CD4-positive, alpha-beta T cell (primary cell): ENCODE data around the gene ADGRG1. TPM values are rescaled to one million over a fixed set of nuclear protein-coding genes. Genes with fewer than 3 reads are reported as not detected.

Source experiments
- ATAC-seq: fragments of 200-7000 bp; cut with Tn5 transposase; one replicate; pipeline ENCODE4 v1.10.0; 2022; ENCODE audit warnings: mild to moderate bottlenecking; ENCODE audit not compliant: poor library complexity
- CTCF ChIA-PET: fragments of 350-600 bp; sonication (Branson Sonifier 250); formaldehyde crosslinking; loops from one replicate; lab custom pipeline; 2021; ENCODE audit warnings: antibody characterized with exemption, inconsistent platforms; lab: Charles Lee
- POLR2A ChIA-PET: fragments of 350-600 bp; sonication (Branson Sonifier 250); formaldehyde crosslinking; loops from one replicate; lab custom pipeline; 2021; ENCODE audit warnings: antibody characterized with exemption, inconsistent platforms; lab: Charles Lee
- DNase-seq, 14 experiments: peaks; one replicate each; pipeline ENCODE4 v3.0.0-alpha.2; 2013 to 2020; ENCODE audit warnings: mixed read lengths in 2 of 14
- H3K27ac ChIP-seq, 2 donors: one replicate each; pipeline versions ENCODE4 v1.5.1 to v1.7.0; 2013; ENCODE audit warnings: low read length in 2 of 2, low read depth in 1 of 2, mild to moderate bottlenecking in 1 of 2
- H3K27me3 ChIP-seq, 2 experiments: 1 replicate in 1 of 2; 2 replicates in 1 of 2; pipeline versions ENCODE4 v1.6.1 to v1.7.0; 2013; ENCODE audit warnings: low read length in 2 of 2, control low read depth in 1 of 2, mild to moderate bottlenecking in 1 of 2, moderate library complexity in 1 of 2; ENCODE audit not compliant: insufficient read depth in 2 of 2, control insufficient read depth in 1 of 2
- H3K36me3 ChIP-seq: one replicate; pipeline ENCODE4 v1.6.1; 2013; ENCODE audit warnings: low read length, control low read depth; ENCODE audit not compliant: insufficient read depth
- H3K4me1 ChIP-seq: one replicate; pipeline ENCODE4 v1.6.1; 2013; ENCODE audit warnings: low read length, control low read depth; ENCODE audit not compliant: insufficient read depth
- H3K4me3 ChIP-seq: one replicate; pipeline ENCODE4 v1.5.1; 2013; ENCODE audit warnings: mild to moderate bottlenecking, low read length, moderate library complexity
- H3K9me3 ChIP-seq, 2 experiments: 1 replicate in 1 of 2; 2 replicates in 1 of 2; pipeline versions ENCODE4 v1.6.1 to v1.7.0; 2013; ENCODE audit warnings: low read length in 2 of 2, mild to moderate bottlenecking in 2 of 2, control low read depth in 1 of 2, moderate library complexity in 1 of 2; ENCODE audit not compliant: control insufficient read depth in 1 of 2, insufficient read depth in 1 of 2
- H3K27ac Mint-ChIP-seq: one replicate; pipeline ENCODE4 v1.8.0; 2020; ENCODE audit warnings: mixed read lengths
- H3K27me3 Mint-ChIP-seq: one replicate; pipeline ENCODE4 v1.8.0; 2021; ENCODE audit warnings: mixed read lengths
- H3K36me3 Mint-ChIP-seq: one replicate; pipeline ENCODE4 v1.8.0; 2021; ENCODE audit warnings: low read depth, mixed read lengths
- H3K4me1 Mint-ChIP-seq: one replicate; pipeline ENCODE4 v1.8.0; 2021; ENCODE audit warnings: low read depth, mixed read lengths
- H3K4me3 Mint-ChIP-seq: one replicate; pipeline ENCODE4 v1.8.0; 2020; ENCODE audit warnings: mild to moderate bottlenecking, mixed read lengths
- H3K9me3 Mint-ChIP-seq: one replicate; pipeline ENCODE4 v1.8.0; 2020; ENCODE audit warnings: mixed read lengths
- intact Hi-C, 2 experiments: fragments of 100-400 bp; cut with DNase I in 1 of 2; cut with micrococcal nuclease in 1 of 2; formaldehyde crosslinking; loops; one replicate each; pipeline versions ENCODE4 v1.15.1 to v1.9.0; 2023 to 2025; cut with DNase I, micrococcal nuclease
- total RNA-seq, 174 experiments: library from RNA in 2 of 174; stranded (reverse) in 2 of 174; gene quantifications; one replicate each; pipeline ENCODE4 v1.2.3 and lab custom pipeline; 2021 to 2026
- TF ChIP-seq, protein P1 (sequence below): fragments of 200-600 bp; IDR thresholded peaks from one replicate; pipeline ENCODE4 v1.8.0; 2022; ENCODE audit warnings: antibody characterized with exemption, mild to moderate bottlenecking

Gene ADGRG1
- total RNA-seq, 2 experiments from 2014 or later, result 1.8 to 2.3 TPM

DNA sequence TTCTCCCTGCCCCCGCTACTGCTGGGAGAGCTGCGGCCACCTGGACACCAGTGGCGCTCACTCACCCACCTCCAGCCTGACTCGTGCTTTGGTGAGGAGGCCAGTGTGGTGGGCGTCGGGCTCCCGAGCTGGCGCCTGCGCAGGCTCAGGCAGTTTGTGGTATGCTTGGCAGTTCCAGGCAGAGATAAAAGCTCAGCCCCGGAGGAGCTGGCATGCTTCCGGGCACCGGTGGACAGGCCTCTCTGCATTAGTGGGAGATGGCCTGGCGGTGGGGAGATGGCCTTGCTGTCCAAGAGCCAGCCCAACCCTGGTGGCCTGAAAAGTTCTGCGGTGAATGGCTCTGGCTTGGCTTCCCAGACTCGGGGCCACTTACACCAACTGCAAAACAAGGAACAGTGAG is 4.1 kb downstream of the ADGRG1 start:
- DNase-seq, result no peak
- no peaks in the 10 kb centered on the region for H3K36me3 ChIP-seq
- H3K4me1 Mint-ChIP-seq, result peaks cover 8% of the 10 kb centered on the region
- no peaks in the 10 kb centered on the region for H3K9me3 Mint-ChIP-seq
- peaks cover 18% of the 10 kb centered on the region for H3K4me1 ChIP-seq
- peaks cover 35% of the 10 kb centered on the region for H3K27me3 Mint-ChIP-seq
- no peaks in the 10 kb centered on the region for H3K36me3 Mint-ChIP-seq
- ATAC-seq, result no peak
- intact Hi-C loops, result no loop called here
- no peak overlapping the region for H3K27ac ChIP-seq
- no peak overlapping the region for H3K4me3 Mint-ChIP-seq
- H3K27me3 ChIP-seq, result peaks cover 17 to 25% of the 10 kb centered on the region in 2 experiments
- TF ChIP-seq, protein P1, sequence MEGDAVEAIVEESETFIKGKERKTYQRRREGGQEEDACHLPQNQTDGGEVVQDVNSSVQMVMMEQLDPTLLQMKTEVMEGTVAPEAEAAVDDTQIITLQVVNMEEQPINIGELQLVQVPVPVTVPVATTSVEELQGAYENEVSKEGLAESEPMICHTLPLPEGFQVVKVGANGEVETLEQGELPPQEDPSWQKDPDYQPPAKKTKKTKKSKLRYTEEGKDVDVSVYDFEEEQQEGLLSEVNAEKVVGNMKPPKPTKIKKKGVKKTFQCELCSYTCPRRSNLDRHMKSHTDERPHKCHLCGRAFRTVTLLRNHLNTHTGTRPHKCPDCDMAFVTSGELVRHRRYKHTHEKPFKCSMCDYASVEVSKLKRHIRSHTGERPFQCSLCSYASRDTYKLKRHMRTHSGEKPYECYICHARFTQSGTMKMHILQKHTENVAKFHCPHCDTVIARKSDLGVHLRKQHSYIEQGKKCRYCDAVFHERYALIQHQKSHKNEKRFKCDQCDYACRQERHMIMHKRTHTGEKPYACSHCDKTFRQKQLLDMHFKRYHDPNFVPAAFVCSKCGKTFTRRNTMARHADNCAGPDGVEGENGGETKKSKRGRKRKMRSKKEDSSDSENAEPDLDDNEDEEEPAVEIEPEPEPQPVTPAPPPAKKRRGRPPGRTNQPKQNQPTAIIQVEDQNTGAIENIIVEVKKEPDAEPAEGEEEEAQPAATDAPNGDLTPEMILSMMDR, result no peak
- peaks cover 0 to 14% of the 10 kb centered on the region in 2 experiments for H3K9me3 ChIP-seq
- H3K27ac Mint-ChIP-seq, result no peak overlapping the region
- ChIA-PET CTCF (no interaction called here), POLR2A (no interaction called here)
- no peak overlapping the region for H3K4me3 ChIP-seq

DNA sequence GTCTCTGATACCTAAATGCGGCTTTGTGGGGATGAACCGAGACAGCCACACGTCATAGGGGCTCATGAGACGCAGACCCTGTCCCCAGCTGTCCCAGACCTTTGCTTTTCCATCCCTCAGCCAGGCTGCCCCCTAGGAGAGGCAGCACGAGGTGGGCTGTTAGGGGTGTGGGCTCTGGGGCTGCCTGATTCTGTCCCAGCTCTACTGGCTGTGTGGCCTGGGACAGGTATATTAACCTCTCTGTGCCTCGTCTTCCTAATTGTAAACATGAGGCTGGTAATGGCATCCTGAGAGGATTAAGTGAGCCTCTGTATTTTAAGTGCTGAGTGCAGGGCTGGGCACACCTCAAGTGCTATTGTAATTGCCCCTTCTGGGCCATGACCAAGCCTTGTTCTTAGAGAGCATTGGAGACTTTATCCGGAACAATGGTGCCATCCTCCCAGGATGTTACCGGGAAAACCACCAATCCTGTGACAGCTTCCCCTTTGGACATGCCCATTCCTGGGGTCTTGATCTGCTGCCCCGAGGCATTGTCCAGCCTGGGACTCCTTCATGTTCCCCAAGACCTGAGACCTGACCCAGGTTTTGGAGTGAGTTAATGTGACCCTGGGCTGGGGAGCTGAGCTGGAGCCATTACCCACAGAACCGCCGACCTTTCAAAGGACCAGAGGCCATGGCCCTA is 5.1 kb downstream of the ADGRG1 start:
- Histone ChIP-seq H3K27me3 (peaks cover 14 to 25% of the 10 kb centered on the region in 2 experiments), H3K27ac (no peak overlapping the region)
- POLR2A ChIA-PET, result no interaction called here

DNA sequence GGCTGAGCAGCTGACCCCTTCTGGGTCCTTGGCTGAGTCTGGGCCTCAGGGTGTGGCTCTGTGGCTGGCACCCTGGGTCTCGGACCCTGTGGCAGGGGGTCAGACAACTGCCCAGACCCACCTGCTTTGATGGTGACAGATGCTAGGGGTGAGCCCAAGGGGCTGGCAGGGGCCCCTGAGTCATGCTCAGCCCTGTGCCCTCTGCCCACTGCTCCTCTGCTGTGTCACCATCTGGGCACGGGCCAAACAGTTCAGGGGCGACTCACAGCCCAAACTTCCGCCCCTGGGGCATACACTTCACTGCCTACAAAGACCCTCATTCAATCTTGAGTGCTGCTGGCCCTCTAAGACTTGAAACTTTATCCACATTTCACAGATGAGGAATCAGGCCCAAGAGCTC is 5.7 kb downstream of the ADGRG1 start:
- no peaks in the 10 kb centered on the region for H3K36me3 ChIP-seq
- intact Hi-C loops, result no loop called here
- H3K4me3 ChIP-seq, result no peak overlapping the region
- Mint-ChIP-seq H3K27ac (no peak overlapping the region), H3K27me3 (peaks cover 24% of the 10 kb centered on the region), H3K4me3 (no peak overlapping the region), H3K9me3 (no peaks in the 10 kb centered on the region), H3K36me3 (no peaks in the 10 kb centered on the region), H3K4me1 (peaks cover under 1% of the 10 kb centered on the region)
- peaks cover 9 to 20% of the 10 kb centered on the region in 2 experiments for H3K27me3 ChIP-seq
- DNase-seq (no peak), ATAC-seq (no peak)
- no peak overlapping the region for H3K27ac ChIP-seq
- TF ChIP-seq, protein P1, result no peak
- CTCF ChIA-PET, result no interaction called here
- peaks cover 0 to 7% of the 10 kb centered on the region in 2 experiments for H3K9me3 ChIP-seq
- POLR2A ChIA-PET, result no interaction called here
- peaks cover 7% of the 10 kb centered on the region for H3K4me1 ChIP-seq

More for the DNA sequence above, 5.1 kb downstream of the ADGRG1 start:
- H3K36me3 Mint-ChIP-seq, result no peaks in the 10 kb centered on the region
- no peaks in the 10 kb centered on the region for H3K9me3 Mint-ChIP-seq
- peaks cover 30% of the 10 kb centered on the region for H3K27me3 Mint-ChIP-seq
- no peak overlapping the region for H3K27ac Mint-ChIP-seq
- H3K4me1 Mint-ChIP-seq, result peaks cover 7% of the 10 kb centered on the region
- no peak overlapping the region for H3K4me3 ChIP-seq
- no peak for DNase-seq
- TF ChIP-seq, protein P1, result no peak
- peaks cover 0 to 10% of the 10 kb centered on the region in 2 experiments for H3K9me3 ChIP-seq
- H3K36me3 ChIP-seq, result no peaks in the 10 kb centered on the region
- H3K4me3 Mint-ChIP-seq, result no peak overlapping the region
- no peak for ATAC-seq
- H3K4me1 ChIP-seq, result peaks cover 12% of the 10 kb centered on the region
- intact Hi-C loops, result no loop called here
- CTCF ChIA-PET, result no interaction called here
